ENCODE data around the gene PPP2R3A.

The PPP2R3A gene

GRCh38 chr3:136171097-136171542 is 205.6 kb downstream of the PPP2R3A start:
- Mint-ChIP-seq H3K27ac (peak overlapping the region in 1 of 3 experiments; percentile 2), H3K36me3 (ENCODE audit: low read depth) (peaks cover 12% of the 10 kb centered on the region), H3K4me3 (no peak overlapping the region), H3K27me3 (ENCODE audit: low read depth) (no peaks in the 10 kb centered on the region), H3K4me1 (peaks cover 9% of the 10 kb centered on the region), H3K9me3 (no peaks in the 10 kb centered on the region)
- TF ChIP-seq CTCF (IDR thresholded peaks at IDR 0.05; ENCODE audit: unreplicated experiment in 3 of 3) = no peak

GRCh38 chr3:136173939-136174490 is 208.5 kb downstream of the PPP2R3A start:
- TF ChIP-seq CTCF (IDR thresholded peaks at IDR 0.05; ENCODE audit: unreplicated experiment in 3 of 3) = no peak
- Mint-ChIP-seq H3K4me1 (no peaks in the 10 kb centered on the region), H3K4me3 (no peak overlapping the region), H3K36me3 (ENCODE audit: low read depth) (peaks cover 3% of the 10 kb centered on the region), H3K27ac (no peak overlapping the region), H3K9me3 (no peaks in the 10 kb centered on the region), H3K27me3 (ENCODE audit: low read depth) (no peaks in the 10 kb centered on the region)

- no peak for TF ChIP-seq CTCF (IDR thresholded peaks at IDR 0.05; ENCODE audit: unreplicated experiment in 3 of 3)
- Mint-ChIP-seq H3K27ac (no peak overlapping the region), H3K4me3 (no peak overlapping the region), H3K9me3 (no peaks in the 10 kb centered on the region), H3K36me3 (ENCODE audit: low read depth) (peaks cover 12% of the 10 kb centered on the region), H3K27me3 (ENCODE audit: low read depth) (no peaks in the 10 kb centered on the region), H3K4me1 (peaks cover 10% of the 10 kb centered on the region)
These were observed 212.3 kb downstream of the PPP2R3A start for GRCh38 chr3:136177876-136178275.

GRCh38 chr3:136181741-136182140 is 216.2 kb downstream of the PPP2R3A start:
- peaks cover 20% of the 10 kb centered on the region for H3K4me1 Mint-ChIP-seq
- H3K36me3 Mint-ChIP-seq (ENCODE audit: low read depth) = peaks cover 14% of the 10 kb centered on the region
- no peak overlapping the region for H3K4me3 Mint-ChIP-seq
- no peaks in the 10 kb centered on the region for H3K27me3 Mint-ChIP-seq (ENCODE audit: low read depth)
- H3K27ac Mint-ChIP-seq = no peak overlapping the region
- no peaks in the 10 kb centered on the region for H3K9me3 Mint-ChIP-seq
- TF ChIP-seq CTCF (IDR thresholded peaks at IDR 0.05; ENCODE audit: unreplicated experiment in 3 of 3) = no peak

GRCh38 chr3:136184703-136185102 is 219.2 kb downstream of the PPP2R3A start:
- Mint-ChIP-seq H3K36me3 (ENCODE audit: low read depth) (peaks cover 20% of the 10 kb centered on the region), H3K9me3 (no peaks in the 10 kb centered on the region), H3K4me1 (peaks cover 30% of the 10 kb centered on the region), H3K27me3 (ENCODE audit: low read depth) (no peaks in the 10 kb centered on the region), H3K27ac (no peak overlapping the region), H3K4me3 (no peak overlapping the region)
- TF ChIP-seq CTCF (IDR thresholded peaks at IDR 0.05; ENCODE audit: unreplicated experiment in 3 of 3) = no peak

GRCh38 chr3:136186344-136186743 is 220.8 kb downstream of the PPP2R3A start:
- H3K4me1 Mint-ChIP-seq = peaks cover 37% of the 10 kb centered on the region
- H3K27ac Mint-ChIP-seq = peak overlapping the region; percentile 18 to 31 (median 24)
- no peak for TF ChIP-seq CTCF (IDR thresholded peaks at IDR 0.05; ENCODE audit: unreplicated experiment in 3 of 3)
- H3K36me3 Mint-ChIP-seq (ENCODE audit: low read depth) = peaks cover 26% of the 10 kb centered on the region
- no peaks in the 10 kb centered on the region for H3K27me3 Mint-ChIP-seq (ENCODE audit: low read depth)
- H3K9me3 Mint-ChIP-seq = no peaks in the 10 kb centered on the region
- H3K4me3 Mint-ChIP-seq = no peak overlapping the region
